ENCODE data around the gene ANKS6. TPM values are rescaled to one million over a fixed set of nuclear protein-coding genes. Genes with fewer than 3 reads are reported as not detected.

ANKS6 gene
- total and polyA plus RNA-seq, 2 of the 4 experiments (the other 2 are of a cell fraction), result 9.0 to 23.6 TPM

DNA sequence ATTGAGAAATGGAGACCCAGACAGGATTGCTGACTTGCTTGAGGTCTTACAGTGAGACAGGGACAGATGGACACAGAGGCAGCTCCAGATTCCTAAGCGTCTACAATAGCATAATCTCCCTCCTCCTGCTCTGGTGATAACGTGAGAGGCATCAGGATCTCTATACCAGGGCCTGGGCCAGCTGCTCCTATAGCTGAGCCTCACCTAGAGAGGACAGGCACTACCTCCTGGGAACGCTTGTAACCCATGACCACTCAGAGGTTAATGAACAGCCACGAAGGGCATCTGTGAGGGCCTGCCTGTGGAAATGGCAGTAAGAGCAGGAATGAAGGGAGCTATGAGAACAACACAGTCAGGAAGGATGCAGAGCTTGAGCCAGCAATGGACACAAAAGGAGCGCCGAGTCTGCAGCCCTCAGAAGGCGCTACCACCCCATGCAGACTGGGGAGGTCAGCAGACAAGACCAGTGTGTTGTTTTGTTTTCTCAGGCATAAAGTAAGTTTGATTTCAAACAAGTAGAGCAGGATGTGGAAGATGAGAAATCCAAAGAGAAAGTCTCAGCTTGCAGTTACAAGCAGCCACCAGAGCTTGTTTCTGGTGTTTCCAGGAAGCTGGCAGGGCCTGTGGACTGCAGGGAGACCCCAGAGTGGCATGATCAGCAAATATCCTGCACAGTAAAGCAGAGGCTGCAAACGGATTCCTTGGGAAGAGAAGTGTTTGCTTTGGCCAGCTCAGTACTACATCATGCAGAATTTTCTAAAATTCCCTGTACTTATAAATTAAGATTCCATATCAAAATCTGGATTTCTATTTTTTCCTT is 17.4 kb downstream of the ANKS6 start:
- Histone ChIP-seq H2BK15ac (ENCODE audit: low read depth, low read length) (no peak overlapping the region), H3K4me1 (ENCODE audit: control insufficient read depth, insufficient read depth, low read length) (0 out of 2 replicates have a peak, but pooled peaks cover 1% of the 10 kb centered on the region), H2AFZ (replicated peaks; ENCODE audit: low read length, poor library complexity) (no peak overlapping the region), H2BK5ac (ENCODE audit: low read depth, low read length, poor library complexity, severe bottlenecking) (no peak overlapping the region), H3K18ac (ENCODE audit: low read depth, low read length) (no peak overlapping the region), H3K56ac (ENCODE audit: extremely low read depth, insufficient read depth, low read length) (no peak overlapping the region), H3K4me2 (ENCODE audit: low read depth, low read length) (no peak overlapping the region), H3K4me3 (ENCODE audit: insufficient read depth, low read depth, low read length) (no peak overlapping the region), H4K5ac (ENCODE audit: low read depth, low read length) (no peak overlapping the region), H3K9me3 (ENCODE audit: control insufficient read depth, insufficient read depth, low read length) (no peaks in the 10 kb centered on the region), H2AK5ac (ENCODE audit: low read depth, low read length) (no peak overlapping the region), H2BK120ac (ENCODE audit: low read depth, low read length) (no peak overlapping the region), H3K79me1 (ENCODE audit: low read depth in 1 of 2, low read length in 2 of 2) (peaks cover under 1 to 8% of the 10 kb centered on the region in 2 experiments; a peak in 2 of 4 replicates), H4K8ac (ENCODE audit: low read depth in 2 of 2, low read length in 2 of 2) (no peak overlapping the region), H3K4ac (ENCODE audit: low read depth, low read length) (no peak overlapping the region), H4K20me1 (ENCODE audit: insufficient read depth, low read length) (no peaks in the 10 kb centered on the region; the same call in 1 of the 2 replicates), H3K27ac (ENCODE audit: insufficient read depth, low read length) (no peak overlapping the region), H2BK20ac (ENCODE audit: low read depth, low read length) (no peak overlapping the region), H3K27me3 (ENCODE audit: control insufficient read depth, insufficient read depth, low read length) (no peaks in the 10 kb centered on the region), H3K14ac (replicated peaks; ENCODE audit: low read depth, low read length) (no peak overlapping the region), H4K91ac (ENCODE audit: insufficient read depth, low read depth, low read length) (no peak overlapping the region), H3K23ac (ENCODE audit: low read depth, low read length) (no peak overlapping the region), H2AK9ac (replicated peaks; ENCODE audit: low read depth, low read length, poor library complexity) (no peak overlapping the region), H3K9ac (ENCODE audit: low read depth, low read length) (no peak overlapping the region), H3K9me1 (ENCODE audit: insufficient read depth, low read length) (0 out of 2 replicates have a peak, but pooled peaks cover 3% of the 10 kb centered on the region), H3K36me3 (ENCODE audit: control insufficient read depth, insufficient read depth, low read length) (peaks cover 23% of the 10 kb centered on the region)
- WGBS, 2 experiments (ENCODE audit: extremely low coverage in 2 of 2, insufficient read length in 1 of 2), result no CpG with 5 or more reads among the region's 8 CpGs
- POLR2A ChIA-PET (ENCODE audit: unreplicated experiment), result no interaction called here
- intact Hi-C loops (cut with micrococcal nuclease) (loop anchor here (5.0 kb wide), 1 partner anchor 292 kb away; no protein-coding TSS in a partner anchor), in situ Hi-C loops (cut with MboI; ENCODE audit: low sequenced_read_pairs) (no loop called here), dilution Hi-C loops (cut with HindIII; ENCODE audit: low sequenced_read_pairs, unreplicated experiment) (no loop called here)
- no peak for ATAC-seq (ENCODE audit: low read depth)
- DNase-seq, result no peak
- CTCF ChIA-PET, result no interaction called here
- no TSS peak for BruUV-seq (replicated peaks)
- TF ChIP-seq, protein P1, sequence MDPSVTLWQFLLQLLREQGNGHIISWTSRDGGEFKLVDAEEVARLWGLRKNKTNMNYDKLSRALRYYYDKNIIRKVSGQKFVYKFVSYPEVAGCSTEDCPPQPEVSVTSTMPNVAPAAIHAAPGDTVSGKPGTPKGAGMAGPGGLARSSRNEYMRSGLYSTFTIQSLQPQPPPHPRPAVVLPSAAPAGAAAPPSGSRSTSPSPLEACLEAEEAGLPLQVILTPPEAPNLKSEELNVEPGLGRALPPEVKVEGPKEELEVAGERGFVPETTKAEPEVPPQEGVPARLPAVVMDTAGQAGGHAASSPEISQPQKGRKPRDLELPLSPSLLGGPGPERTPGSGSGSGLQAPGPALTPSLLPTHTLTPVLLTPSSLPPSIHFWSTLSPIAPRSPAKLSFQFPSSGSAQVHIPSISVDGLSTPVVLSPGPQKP (IDR thresholded peaks at IDR 0.05; ENCODE audit: borderline replicate concordance, low read depth, low read length), result no peak
- TF ChIP-seq MXI1 (IDR thresholded peaks at IDR 0.05; ENCODE audit: borderline replicate concordance, low read depth, low read length), result no peak
- no peak for TF ChIP-seq MAFK (IDR thresholded peaks at IDR 0.05; ENCODE audit: low read depth, low read length)
- no peak for TF ChIP-seq MAZ (IDR thresholded peaks at IDR 0.05; ENCODE audit: borderline replicate concordance, low read depth, low read length)
- TF ChIP-seq FOS (IDR thresholded peaks at IDR 0.05; ENCODE audit: low read depth, low read length), result no peak
- TF ChIP-seq, protein P2, sequence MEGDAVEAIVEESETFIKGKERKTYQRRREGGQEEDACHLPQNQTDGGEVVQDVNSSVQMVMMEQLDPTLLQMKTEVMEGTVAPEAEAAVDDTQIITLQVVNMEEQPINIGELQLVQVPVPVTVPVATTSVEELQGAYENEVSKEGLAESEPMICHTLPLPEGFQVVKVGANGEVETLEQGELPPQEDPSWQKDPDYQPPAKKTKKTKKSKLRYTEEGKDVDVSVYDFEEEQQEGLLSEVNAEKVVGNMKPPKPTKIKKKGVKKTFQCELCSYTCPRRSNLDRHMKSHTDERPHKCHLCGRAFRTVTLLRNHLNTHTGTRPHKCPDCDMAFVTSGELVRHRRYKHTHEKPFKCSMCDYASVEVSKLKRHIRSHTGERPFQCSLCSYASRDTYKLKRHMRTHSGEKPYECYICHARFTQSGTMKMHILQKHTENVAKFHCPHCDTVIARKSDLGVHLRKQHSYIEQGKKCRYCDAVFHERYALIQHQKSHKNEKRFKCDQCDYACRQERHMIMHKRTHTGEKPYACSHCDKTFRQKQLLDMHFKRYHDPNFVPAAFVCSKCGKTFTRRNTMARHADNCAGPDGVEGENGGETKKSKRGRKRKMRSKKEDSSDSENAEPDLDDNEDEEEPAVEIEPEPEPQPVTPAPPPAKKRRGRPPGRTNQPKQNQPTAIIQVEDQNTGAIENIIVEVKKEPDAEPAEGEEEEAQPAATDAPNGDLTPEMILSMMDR (conservative IDR thresholded peaks at IDR 0.05; ENCODE audit: low read depth, low read length), result no peak
- TF ChIP-seq RFX5 (IDR thresholded peaks at IDR 0.05; ENCODE audit: low read depth, low read length), result no peak

Data from IMR-90 (cell line).